Left hindlimb (tissue), 1 donor: ENCODE results near the gene LYRM2.
"Not testable (repeated sequence)": the region's sequence is repeated elsewhere in the genome, so short reads cannot be mapped to it uniquely, and the experiment has no call there.

ENCODE experiments used
- DNase-seq: peaks from one replicate; pipeline ENCODE4 v3.0.0-alpha.2; 2018

LYRM2 gene

DNA sequence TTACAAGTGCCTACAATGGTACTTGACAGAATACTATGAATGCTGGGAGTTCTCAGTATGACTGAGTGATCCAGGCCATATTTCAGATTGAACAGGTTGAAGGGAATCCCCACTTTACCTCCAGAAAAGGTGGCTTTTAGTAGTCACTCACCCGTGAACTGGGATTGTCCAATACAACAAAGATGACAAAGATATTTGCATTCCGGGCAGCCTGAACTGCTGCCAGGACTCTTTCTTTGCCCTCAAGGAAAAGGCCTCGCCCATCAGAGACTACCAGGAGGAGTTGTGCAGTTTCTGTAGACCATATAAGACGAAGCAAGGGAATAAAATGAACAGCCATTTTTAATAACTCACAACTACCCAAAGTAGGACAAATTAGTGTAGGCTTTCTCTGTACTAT, 6.3 kb upstream of the LYRM2 start:
- no peak for DNase-seq

DNA sequence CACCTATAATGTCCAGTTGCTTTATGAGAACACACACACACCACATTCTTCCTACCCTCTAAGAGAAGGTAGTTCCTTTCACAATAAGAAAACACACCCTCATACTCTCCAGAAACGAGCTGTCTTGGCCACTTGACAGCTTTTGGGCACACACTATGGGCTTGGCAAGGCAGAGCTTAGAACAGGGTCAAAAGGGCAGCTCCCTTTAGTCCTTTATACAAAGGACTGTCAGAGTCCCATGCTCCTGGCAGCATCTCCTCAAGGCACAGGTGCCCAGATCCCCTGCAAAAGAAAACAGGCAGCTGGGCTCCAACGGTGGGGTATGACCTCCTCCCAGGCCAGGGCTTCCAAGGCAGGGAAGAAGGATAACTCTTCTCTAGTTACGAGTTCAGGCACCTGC, 4.9 kb upstream of the LYRM2 start:
- no peak for DNase-seq

DNA sequence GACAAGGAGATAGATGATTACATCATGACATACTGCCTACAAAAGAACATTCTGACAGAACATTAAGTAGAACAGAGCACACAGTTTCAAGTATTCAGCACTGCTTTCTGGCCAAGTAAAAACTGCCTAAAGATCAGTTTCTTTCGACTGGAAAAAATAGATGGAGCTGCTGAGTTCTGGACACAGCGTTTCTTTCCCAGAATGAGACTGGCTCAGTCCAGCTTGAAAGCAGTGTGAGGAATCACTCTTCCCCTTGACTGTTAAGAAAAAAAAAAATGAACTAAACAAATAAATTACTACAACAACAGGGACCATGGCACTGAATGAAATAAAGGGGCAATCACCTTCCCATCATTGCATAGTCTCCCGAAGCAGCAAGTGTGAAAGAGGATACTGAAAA, 4.4 kb upstream of the LYRM2 start:
- DNase-seq: no peak

DNA sequence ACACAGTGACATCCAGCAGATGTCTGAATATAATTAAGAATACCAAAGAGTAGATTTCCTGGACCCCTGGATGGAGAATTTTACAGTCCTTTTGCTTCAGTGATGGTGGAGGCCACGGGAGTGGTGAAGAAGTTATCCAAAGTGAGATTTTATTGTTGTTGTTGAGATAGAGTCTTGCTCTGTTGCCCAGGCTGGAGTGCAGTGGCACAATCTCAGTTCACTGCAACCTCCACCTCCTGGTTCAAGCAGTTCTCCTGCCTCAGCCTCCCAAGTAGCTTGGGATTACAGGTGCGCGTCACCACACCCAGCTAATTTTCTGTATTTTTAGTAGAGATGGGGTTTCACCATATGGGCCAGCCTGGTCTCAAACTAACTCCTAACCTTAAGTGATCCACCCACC, 3.0 kb upstream of the LYRM2 start:
- not testable (repeated sequence) for DNase-seq

DNA sequence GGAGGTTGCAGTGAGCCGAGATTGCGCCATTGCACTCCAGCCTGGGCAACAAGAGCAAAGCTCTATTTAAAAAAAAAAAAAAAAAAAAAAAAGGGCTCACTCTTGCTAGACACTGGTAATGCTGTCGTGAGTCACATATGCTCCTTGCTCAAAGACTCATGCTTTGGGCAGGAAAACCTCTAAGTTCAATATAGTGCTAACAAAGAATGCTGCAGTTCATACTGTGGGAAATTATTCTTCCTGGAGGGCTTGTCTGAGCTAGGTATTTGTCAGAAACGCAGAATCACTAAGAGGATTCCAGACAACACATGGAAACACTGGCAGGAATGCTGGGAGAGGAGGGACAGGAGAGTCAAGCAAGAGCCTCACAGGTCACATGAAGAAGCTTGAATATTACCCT, 2.3 kb upstream of the LYRM2 start:
- DNase-seq: no peak

DNA sequence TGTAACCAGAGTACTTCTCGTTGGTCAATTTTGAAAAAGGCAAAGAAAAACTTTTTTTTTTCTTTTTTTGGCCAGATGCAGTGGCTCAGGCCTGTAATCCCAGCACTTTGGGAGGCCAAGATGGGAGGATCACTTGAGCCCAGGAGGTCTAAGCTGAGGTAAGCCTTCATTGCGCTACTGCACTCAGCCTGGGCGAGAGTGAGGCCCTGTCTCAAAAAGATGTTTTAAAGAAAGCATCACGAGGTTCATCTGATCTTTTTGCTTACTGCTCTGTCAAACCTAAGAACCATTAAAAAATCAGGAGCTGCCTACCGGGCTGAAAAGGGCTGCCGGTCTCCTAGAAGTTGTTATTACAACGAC, 607 bp downstream of the LYRM2 start:
- no peak for DNase-seq

DNA sequence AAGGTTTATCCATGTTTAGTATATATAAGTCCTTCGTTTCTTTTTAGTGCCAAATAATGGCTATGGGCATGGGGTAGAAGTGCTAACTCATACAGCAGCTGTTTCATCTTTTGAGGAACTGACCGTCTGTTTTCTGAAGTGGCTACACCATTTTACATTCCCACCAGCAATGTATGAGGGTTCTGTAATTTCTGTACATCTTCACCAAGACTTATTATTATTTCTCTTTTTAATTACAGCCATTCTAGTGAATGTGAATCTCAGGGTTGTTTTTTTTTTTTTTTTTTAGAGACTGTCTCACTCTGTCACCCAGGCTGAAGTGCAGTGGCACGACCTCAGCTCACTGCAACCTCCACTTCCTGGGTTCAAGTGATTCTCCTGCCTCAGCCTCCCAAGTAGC, 2.1 kb downstream of the LYRM2 start:
- not testable (repeated sequence) for DNase-seq

DNA sequence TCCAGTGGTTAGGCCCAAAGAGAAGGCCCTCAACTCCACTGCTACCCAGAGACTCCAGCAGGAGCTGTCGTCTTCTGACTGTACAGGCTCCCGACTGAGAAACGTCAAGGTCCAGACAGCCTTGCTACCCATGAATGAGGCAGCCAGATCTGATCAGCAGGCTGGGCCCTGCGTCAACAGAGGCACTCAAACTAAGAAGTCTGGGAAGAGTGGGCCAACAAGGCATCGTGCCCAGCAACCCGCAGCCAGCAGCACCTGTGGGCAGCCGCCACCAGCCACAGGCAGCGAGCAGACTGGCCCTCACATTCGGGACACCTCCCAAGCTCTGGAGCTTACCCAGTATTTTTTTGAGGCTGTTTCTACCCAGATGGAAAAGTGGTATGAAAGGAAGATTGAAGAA, 8.1 kb downstream of the LYRM2 start:
- DNase-seq: no peak

DNA sequence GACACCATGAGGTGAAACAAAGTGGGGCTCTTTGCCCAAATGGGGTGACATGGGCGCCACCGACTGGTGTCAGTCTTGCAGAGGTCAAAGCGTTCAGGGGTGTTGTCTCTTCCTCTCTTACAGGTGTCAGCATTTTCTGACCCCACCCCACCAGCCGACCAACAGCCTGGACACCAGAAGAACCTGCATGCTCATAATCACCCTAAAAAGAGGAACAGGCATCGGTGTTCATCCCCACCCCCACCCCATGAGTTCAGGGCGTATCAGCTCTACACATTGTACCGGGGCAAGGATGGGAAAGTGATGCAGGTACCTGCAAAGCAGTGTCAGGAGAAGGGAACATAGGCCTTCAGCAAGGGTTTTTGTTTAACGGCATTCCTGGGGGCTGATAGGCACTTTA, 14.8 kb downstream of the LYRM2 start:
- DNase-seq: no peak

DNA sequence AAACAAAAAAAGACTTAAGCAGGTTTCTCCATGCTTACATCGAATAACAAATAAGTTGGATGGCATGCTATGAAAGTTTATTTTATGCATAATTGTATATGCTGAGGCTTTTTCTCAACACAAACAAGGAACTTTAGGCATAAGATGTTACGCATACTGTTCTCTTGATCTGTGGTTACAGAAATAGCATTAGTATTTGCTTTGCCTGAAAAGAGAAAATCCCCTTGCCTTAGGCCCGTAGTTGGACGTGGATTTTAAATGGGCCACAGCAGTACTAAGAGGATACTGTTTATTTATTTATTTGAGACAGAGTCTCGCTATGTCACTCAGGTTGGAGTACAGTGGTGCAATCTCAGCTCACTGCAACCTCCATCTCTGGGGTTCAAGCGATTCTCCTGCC, 19.0 kb downstream of the LYRM2 start:
- no peak for DNase-seq

DNA sequence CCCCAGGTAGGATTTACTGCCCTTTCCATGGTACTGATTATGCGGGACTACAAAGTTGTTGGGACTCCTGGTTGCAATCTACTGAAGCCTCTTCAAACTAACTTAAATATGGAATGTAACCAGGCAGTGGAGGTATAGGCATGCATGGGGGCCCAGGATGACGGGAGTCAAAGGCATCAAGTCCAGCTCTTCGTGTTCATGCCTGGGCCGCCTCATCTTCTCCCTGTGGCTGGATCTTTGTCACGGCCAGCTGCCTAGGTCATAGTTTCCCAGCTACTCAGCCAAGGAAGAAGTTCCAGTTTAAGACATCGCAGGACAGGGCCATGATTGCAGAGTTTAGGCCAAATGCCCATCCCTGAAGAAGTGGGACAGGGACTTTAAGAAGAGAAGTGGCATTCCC, 20.5 kb downstream of the LYRM2 start:
- no peak for DNase-seq

DNA sequence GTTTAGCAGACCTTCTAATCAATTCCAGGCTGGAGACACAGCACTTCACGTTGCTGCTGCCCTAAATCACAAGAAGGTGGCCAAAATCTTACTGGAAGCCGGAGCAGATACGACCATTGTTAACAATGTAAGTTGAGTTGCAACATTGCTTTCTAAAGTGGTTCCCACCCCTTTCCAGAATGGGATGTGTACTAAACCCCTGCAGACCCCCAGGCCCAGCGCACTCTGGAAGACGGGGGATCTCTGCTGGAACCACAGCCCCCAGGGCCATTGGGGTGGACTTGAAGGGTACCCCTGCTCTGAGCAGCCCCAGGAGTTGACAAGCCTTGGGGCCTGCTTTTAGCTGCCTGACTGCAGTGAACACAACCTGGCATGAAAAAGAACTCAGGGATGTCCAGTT, 22.0 kb downstream of the LYRM2 start:
- no peak for DNase-seq

DNA sequence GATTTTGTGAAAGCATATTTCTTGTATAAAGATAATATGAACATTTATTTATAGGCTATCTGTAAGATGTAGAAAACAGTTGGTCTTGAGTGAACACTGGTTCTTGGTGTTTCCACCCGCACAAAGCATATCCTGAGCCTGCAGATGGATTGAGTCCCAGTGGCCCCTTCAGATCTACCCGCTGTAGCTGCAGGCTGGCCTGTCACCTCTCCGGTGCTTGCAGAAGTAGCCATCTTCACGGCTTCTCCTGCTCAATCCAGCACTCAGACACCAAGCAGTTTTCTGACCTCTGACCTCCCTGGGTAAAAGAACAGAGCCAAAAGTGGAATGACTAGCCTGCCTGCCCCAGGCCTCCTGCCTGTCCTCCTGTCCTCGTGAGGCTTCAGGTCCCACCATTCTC, 22.7 kb downstream of the LYRM2 start:
- DNase-seq: no peak

DNA sequence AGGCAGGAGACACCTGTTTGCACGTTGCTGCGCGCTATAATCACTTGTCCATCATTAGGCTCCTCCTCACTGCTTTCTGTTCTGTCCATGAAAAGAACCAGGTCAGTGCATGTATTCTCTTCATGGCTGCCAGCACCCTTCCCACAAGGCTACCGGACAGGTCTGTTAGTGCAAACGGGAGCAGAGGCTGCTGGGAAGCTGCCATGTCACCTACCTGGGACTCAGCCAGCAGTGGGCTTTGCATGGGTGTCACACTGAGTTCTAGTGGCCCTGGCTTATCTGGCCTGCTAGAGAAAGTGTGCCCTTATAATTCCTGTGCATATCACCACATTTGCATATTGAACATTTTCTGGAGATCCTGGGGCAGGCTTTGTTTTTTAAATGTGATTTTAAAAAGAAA, 24.8 kb downstream of the LYRM2 start:
- no peak for DNase-seq

DNA sequence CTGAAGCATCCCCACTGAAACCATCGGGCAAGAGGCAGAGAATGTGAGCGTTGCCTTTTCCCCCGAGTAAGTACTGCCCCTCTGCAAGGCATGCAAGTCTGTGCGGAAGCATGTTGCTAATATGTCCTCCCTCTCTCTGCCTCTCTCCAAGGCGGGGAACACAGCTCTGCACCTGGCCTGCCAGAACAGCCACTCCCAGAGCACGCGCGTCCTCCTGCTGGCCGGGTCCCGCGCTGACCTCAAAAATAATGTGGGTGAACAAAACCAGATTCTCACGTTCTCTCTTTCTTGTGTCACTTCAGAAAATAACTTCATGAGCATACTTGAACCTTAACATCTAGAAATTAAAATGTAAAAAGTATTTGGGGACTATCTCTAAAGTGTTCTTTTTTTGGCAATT, 26.4 kb downstream of the LYRM2 start:
- no peak for DNase-seq

DNA sequence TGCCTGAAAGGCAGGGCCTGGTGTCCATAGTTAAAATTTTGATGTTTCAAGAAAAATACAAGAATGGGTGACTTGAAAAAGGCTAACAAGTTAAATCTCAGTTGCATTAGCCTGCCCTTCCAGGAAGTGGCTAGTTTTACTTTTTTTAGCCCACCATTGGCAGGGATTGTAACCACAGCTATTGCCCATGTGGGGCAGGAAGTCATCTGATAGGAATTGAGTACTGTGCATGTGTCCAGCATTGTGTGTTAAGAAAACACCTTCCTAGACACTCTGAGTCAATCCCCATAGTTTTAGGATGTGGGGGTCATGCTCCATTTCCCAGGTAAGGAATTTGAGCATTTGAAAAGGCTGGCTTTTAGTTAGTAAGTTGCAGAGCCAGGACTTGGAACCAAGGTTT, 26.9 kb downstream of the LYRM2 start:
- no peak for DNase-seq

DNA sequence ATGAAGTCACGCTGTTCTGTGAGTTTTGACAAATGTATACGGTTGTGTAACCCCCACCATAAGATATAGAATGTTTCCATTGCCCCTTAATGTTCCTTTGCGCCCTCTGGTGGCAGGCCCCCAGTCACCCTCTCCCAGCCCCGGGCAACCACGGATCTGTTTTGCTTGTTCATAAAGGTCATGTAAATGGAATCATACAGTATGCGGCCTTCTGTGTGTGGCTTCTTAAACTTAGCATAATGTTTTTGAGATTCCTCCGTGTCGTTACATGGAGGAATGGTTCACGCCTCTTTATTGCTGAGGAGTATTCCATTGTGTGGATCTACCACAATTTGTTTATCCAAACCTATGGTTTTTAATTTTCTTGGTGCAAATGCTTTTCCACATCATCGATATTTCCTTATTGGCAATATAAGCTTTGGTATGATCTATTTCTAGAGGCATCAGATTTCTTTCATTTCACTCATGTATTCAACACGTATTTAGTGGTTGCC, 28.4 kb downstream of the LYRM2 start:
- no peak for DNase-seq

DNA sequence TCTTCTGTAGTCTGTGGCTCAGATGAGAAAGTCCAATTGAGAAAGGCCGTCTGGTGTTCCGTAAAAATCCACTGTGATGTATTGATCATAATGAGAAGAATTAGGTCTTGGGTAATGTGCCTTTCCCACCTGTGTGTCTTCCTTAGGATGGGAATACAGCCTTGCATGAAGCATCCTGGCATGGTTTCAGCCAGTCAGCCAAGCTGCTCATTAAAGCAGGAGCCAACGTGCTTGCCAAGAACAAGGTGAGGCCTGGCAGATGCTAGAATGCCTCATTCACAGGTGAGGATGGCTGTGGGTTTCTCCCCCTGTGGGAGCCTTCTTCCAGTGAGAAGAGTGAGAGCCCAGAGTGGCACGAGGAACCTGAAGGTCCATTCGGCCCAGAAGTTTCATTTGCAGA, 32.7 kb downstream of the LYRM2 start:
- DNase-seq: no peak

DNA sequence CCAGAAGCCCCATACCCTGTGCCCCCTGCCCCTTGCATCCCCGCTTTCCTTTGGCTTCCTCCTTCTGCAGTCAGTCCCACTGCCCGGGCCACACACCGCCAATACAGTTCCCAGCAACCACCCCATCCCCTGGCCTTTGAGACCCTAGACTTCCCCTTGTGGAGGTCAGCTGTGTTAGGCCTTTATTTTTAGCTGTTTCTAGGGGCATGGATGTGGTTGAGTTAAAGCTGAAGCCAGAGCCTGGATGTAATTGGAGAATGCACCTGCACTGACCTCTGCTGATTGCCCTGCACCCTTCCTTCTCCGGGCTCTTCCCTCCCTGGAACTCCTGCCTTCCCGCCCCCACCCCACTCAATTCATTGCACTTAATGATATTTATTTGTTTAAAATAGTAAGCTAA, 33.9 kb downstream of the LYRM2 start:
- no peak for DNase-seq

DNA sequence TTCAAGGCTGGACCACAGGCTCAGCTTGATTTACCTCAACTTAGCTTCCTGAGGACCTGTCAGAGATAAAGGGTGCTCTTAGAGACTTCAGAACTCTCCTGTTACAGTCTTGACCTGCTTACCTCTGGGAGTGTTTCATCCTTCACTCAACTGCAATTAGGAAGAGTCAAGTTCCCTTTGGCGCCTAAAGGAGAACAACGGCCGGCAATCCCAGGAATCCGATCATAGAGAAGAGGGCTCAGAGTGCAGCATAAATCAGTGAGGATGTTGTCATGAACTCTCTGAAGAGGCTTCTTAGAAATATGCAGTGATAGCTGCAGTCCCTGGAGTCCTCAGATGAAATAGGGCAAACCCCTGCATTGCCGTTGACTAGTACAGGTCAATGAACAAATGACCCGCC, 36.4 kb downstream of the LYRM2 start:
- DNase-seq: no peak

DNA sequence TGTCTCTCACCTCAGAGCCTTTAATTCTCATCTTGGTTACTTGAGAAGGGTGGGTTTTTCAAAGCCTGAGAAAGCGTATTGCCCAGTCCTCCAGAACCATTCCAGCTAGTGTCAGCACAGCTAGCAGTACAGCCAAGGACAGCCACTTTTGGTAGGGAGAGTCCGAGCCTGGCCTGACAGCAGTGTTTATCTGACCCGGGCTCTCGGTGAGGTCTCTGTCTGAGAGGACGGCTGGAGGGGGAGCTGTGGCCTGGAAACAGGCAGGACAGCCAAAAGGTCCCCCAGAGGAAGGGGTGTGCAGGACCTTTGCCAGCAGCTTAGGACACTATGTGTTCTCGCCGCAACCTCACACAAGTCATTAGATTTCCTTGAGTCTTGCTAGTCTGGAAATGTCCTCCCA, 38.8 kb downstream of the LYRM2 start:
- DNase-seq: no peak

DNA sequence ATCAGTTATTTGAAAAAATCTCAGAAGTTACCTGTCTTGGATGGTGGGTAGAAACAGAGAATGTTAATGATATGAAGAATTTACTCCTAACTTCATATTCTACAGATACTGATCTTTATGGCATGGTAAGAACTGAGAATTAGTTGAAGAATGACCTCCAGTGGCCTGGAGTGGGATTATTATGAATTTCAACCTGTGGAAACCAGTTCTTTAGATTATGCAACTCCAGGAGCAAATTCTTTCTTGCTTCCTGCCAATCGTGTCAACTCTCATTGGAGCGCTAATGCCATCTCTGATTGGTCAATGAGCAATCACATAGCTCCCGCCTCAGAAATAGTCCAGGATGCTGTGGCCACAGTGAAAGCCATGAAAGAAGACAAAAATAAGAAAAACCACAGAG, 40.6 kb downstream of the LYRM2 start:
- DNase-seq: no peak

DNA sequence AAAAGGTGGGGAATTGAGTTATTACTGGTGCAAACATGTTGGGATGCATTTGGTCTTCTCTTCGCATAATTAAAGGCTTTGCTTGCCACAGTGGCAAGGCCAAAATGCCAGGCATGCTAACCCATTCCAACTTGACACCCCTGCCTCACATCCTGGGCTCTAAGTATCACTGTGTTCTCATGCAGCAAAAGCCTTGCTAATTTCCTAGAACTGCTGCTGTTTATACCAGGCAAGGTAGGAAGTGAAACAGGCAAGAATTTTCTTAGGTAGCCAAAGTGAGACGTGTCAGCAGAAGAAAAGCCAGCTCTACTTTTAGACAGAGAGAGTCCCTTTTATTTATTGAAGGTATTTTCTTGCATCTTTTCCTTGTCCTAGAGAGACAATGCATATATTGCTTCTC, 41.2 kb downstream of the LYRM2 start:
- no peak for DNase-seq

DNA sequence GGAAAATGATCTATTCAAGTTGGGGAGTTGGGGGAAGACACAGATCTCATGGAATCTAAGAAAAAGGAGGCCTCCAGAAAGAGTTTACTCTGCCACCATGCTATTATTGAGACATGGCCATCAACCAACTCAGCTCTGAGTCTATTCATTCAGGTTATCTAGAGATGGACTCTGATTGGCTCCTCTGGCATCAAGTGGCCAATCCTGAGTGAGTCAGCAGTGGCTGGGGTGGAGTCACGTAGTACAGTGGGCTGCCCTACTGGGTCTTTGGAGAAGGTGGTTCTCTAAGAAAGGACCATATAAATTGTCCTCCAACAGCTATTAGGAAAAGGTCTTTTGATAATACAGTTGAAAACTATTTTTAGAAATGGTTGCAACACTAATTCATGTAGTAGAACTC, 42.1 kb downstream of the LYRM2 start:
- no peak for DNase-seq

DNA sequence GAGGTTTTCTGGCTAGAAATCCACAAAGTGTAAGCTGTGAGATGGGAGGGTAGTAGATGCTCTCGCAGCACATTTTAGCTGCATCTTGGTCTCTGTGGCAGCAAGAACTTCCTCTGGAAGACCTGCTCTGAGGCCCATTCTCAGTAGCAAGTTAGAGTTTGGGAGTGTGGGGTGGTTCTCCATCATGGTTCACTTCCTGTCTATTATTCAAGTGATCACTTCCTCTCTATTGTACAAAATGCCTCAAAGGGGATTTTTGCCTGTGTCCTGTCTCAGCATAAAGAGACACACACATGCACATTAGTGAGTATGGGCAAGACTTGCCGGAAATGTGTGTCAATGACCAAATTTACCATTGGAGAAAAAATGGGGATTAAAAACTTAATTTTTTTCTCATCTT, 42.5 kb downstream of the LYRM2 start:
- no peak for DNase-seq

DNA sequence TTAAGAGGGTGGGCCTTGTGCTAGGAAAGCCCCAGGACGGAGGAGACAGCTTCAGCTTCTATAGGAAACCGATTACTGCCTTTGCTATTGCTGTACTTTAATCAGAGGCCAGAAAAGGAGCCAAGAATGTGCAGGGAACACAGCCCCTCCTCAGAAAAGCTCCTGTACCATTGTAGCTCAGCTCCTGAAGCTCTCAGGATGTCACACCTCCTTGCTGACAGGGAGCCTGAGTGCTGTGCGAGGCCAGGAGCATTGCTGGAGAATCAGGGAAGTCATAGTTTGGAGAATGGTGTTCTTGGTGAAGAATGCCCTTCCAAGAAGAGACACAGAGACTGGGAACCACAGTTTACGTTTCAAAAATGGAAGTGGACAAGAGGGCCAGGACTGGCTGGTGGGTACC, 46.8 kb downstream of the LYRM2 start:
- DNase-seq: no peak
